KOPT-K1 (cell line): ENCODE measurements around the gene PLCH1.
"Not testable (repeated sequence)": the region's sequence is repeated elsewhere in the genome, so short reads cannot be mapped to it uniquely, and the experiment has no call there.

ENCODE experiments used
- H3K27ac ChIP-seq: fragments of 200-600 bp; sonication (generic); 2 replicates; pipeline ENCODE4 v1.5.1; 2016; ENCODE audit warnings: antibody characterized with exemption, mild to moderate bottlenecking, low read depth, low read length; ENCODE audit not compliant: poor library complexity, severe bottlenecking
- H3K36me3 ChIP-seq: fragments of 200-600 bp; sonication (generic); 2 replicates; pipeline ENCODE4 v1.5.1; 2017; ENCODE audit warnings: antibody characterized with exemption, mild to moderate bottlenecking, low read length, moderate library complexity; ENCODE audit not compliant: insufficient read depth
- H3K9me3 ChIP-seq: fragments of 200-600 bp; sonication (generic); 2 replicates; pipeline ENCODE4 v1.5.1; 2017; ENCODE audit warnings: antibody characterized with exemption, low read length, mild to moderate bottlenecking; ENCODE audit not compliant: insufficient read depth, poor library complexity, severe bottlenecking

The PLCH1 gene

GRCh38 chr3:155629056-155629455, 115.8 kb downstream of the PLCH1 start:
- H3K9me3 ChIP-seq: no peaks in the 10 kb centered on the region
- H3K36me3 ChIP-seq: no peaks in the 10 kb centered on the region
- no peak overlapping the region for H3K27ac ChIP-seq

DNA sequence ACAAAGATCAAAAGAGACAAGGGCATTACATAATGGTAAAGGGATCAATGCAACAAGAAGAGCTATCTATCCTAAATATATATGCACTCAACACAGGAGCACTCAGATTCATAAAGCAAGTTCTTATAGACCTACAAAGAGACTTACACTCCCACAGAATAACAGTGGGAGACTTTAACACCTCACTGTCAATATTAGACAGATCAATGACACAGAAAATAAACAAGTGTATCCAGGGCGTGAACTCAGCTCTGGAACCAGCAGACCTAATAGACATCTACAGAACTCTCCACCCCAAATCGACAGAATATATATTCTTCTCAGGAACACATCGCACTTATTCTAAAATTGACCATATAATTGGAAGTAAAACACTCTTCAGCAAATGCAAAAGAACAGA, 122.2 kb downstream of the PLCH1 start:
- not testable (repeated sequence) for H3K9me3 ChIP-seq, H3K27ac ChIP-seq, H3K36me3 ChIP-seq

DNA sequence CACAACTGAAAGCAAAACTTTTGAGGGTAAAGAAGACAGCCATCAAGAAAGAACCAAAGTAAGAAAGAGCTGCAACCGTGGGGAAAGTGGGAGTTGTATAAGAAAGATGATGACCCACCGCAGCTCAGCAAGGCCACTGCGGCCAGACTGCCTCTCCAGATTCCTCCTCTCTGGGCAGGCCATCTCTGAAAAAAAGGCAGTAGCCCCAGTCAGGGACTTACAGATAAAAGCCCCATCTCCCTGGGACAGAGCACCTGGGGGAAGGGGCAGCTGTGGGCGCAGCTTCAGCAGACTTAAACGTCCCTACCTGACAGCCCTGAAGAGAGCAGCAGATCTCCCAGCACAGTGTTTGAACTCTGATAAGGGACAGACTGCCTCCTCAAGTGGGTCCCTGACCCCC, 124.3 kb downstream of the PLCH1 start:
- H3K27ac ChIP-seq, H3K9me3 ChIP-seq, H3K36me3 ChIP-seq: not testable (repeated sequence)

DNA sequence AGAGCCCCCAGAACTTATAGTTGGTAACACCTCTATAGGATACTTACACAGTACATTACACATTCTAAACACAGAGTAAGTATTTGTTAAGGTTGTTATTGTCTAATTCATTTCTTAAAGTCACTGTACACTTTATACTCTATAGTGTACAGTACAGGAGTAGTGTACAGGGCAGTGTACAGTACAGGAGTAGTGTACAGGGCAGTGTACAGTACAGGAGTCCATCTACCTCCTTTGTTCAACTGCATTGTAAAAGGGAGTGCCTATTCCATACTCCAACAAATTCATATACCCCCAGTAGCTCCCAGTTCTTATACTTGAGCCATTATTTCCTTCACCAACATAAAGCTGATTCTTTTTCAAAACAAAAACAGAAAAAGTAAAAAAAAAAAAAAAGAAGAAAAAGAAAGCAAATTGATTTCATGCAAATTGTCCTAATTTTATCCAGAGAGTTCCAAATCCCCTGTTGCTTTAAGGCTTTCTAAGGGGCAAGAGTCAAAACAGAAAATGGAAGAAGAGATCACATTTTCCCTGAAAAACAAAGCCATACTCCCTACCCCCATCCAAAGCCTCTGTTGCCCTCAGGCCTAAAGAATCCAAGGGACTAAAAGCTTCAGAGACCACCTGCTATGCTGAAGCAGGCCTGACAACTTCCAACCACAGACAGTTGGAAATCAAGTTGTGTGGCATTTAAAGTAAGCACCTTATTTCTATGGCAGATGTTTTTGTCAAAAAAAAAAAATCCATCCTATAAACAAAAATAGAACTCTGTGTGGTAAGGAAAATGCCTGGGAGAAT, 125.6 kb downstream of the PLCH1 start:
- Histone ChIP-seq H3K27ac (no peak overlapping the region), H3K9me3 (peaks cover 5% of the 10 kb centered on the region), H3K36me3 (no peaks in the 10 kb centered on the region)

GRCh38 chr3:155618543-155618942, 126.3 kb downstream of the PLCH1 start:
- peaks cover 5% of the 10 kb centered on the region for H3K9me3 ChIP-seq
- H3K36me3 ChIP-seq: no peaks in the 10 kb centered on the region
- H3K27ac ChIP-seq: no peak overlapping the region

DNA sequence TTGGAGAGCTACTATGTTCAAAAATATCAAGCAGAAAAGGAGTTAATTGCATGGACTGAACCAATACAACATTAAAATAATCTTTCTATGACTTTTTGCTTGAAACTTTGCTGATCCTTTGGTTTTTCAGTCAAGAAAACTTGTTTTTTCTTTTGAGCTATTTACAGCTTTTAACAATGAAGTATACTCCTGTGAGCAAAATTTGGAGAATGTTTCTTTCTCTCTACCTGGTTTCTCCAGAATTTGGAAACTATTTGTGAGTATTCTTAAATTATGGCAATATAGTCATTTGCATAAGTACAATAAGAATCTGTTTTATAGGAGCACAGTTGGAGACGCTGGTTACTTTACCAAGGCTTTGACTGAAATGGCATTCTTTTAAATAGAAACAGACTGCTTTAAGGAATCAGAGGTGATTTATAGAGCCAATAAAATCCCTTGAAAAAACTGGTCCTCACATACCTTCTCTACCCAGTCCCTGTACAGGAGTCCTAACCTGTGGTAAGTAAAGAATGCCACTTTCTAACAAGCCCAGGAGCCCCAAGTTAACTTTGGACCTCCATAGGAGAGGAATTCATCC, 127.4 kb downstream of the PLCH1 start:
- no peak overlapping the region for H3K27ac ChIP-seq
- H3K36me3 ChIP-seq: no peaks in the 10 kb centered on the region
- peaks cover 5% of the 10 kb centered on the region for H3K9me3 ChIP-seq

- not testable (repeated sequence) for H3K9me3 ChIP-seq, H3K27ac ChIP-seq, H3K36me3 ChIP-seq
Observed at GRCh38 chr3:155615141-155615540, 129.7 kb downstream of the PLCH1 start.

DNA sequence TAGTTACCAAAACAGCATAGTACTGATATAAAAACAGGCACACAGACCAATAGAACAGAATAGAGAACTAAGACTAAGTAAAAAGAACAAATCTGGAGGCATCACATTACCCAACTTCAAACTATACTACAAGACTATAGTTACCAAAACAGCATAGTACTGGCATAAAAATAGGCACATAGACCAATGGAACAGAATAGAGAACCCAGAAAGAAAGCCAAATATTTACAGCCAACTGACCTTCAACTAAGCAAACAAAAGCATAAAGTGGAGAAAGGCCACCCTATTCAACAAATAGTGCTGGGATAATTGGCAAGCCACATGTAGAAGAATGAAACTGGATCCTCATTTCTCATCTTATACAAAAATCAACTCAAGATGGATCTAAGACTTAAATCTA, 130.5 kb downstream of the PLCH1 start:
- not testable (repeated sequence) for H3K9me3 ChIP-seq, H3K36me3 ChIP-seq, H3K27ac ChIP-seq

DNA sequence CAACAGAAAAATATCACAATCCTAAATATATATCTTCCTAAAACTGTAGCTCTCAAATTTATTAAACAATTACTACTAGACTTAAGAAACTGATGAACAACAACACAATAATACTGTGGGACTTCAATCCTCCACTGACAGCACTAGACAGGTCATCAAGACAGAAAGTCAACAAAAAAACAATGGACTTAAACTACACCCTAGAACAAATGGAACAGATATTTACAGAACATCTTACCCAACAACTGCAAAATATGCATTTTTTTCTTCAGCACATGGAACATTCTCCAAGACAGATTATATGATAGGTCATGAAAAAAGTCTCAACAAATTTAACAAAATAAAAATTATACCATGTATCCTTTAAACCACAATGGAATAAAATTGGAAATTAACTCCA, 133.4 kb downstream of the PLCH1 start:
- no peaks in the 10 kb centered on the region for H3K36me3 ChIP-seq
- no peaks in the 10 kb centered on the region for H3K9me3 ChIP-seq
- H3K27ac ChIP-seq: no peak overlapping the region

- no peaks in the 10 kb centered on the region for H3K36me3 ChIP-seq
- H3K9me3 ChIP-seq: no peaks in the 10 kb centered on the region
- H3K27ac ChIP-seq: no peak overlapping the region
Observed at GRCh38 chr3:155609586-155609985, 135.3 kb downstream of the PLCH1 start.

DNA sequence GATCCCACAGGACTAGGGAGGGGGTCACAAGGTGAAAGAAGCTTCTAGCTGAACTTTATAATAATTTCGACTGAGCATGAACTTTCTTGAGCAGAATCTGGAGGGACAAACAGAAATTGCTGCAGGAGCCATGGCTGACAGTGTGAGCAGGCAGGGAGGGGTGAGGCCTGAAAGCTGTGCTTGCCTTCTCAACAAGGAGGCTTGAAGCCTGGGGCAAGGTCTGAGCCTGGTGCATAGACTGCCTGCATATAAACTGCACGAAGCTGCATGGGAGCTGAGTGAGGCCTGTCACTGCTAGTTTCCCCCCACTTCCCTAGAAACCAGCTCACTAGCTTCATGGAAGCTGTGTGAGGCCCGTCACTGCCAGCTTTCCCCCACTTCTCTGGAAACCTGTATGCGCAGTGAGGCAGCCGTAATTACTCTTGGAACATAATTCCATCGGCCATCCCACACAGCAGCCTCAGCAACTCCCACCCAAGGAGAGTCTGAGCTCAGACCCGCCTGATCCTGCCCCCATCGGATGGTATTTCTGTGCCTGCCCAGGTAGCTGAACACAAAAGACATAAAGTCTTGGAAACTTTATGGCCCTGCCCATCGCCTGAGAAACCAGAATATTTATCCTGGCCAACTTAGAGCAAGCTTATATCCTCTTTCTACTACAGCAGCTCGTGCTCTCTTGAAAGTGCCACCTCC, 136.5 kb downstream of the PLCH1 start:
- Histone ChIP-seq H3K9me3 (no peaks in the 10 kb centered on the region), H3K27ac (no peak overlapping the region), H3K36me3 (no peaks in the 10 kb centered on the region)

DNA sequence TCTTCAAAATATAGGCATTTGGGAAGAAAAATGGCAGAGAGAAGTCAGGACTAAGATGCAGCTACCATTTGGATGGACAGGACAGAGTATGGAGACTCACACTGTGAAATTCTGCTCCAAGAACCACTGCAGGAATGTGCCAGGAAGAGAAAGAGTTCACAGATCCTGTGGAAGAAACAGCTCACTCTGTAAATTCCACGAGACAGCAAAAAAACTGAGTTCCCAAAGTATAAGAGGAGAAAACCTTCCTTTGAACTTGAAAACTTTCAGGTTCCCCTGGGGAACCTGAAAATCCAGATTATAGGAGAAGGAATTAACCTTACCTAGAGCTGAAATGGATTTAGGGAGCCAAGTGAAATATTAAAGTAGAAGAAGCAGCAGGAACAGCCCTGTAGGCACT, 137.1 kb downstream of the PLCH1 start:
- Histone ChIP-seq H3K9me3 (no peaks in the 10 kb centered on the region), H3K27ac (no peak overlapping the region)

DNA sequence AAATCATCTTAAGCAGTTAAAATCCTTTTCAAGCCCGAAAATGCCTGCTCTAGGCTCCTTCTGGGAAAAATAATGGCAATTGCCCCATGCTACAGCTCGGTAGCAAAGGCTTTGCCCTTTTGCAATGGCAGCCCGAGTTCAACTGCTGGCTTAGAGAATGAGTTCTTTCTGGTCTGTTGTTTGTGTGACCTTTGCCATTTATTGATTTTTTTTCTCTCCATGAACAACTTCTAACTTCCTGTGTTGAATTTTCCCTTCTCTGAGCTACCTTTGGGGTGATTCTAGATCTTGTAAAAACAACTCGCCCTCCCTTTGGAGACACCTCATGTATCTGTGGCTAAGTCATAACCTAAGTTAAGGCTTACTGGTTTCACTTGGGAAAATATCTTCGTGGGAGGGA, 139.3 kb downstream of the PLCH1 start:
- Histone ChIP-seq H3K27ac (no peak overlapping the region), H3K9me3 (no peaks in the 10 kb centered on the region), H3K36me3 (no peaks in the 10 kb centered on the region)

More for the DNA sequence above, 137.1 kb downstream of the PLCH1 start:
- H3K36me3 ChIP-seq: no peaks in the 10 kb centered on the region

- H3K36me3 ChIP-seq: no peaks in the 10 kb centered on the region
- no peaks in the 10 kb centered on the region for H3K9me3 ChIP-seq
- no peak overlapping the region for H3K27ac ChIP-seq
Observed at GRCh38 chr3:155604967-155605366, 139.9 kb downstream of the PLCH1 start.

GRCh38 chr3:155604126-155604525, 140.7 kb downstream of the PLCH1 start:
- Histone ChIP-seq H3K36me3 (no peaks in the 10 kb centered on the region), H3K9me3 (no peaks in the 10 kb centered on the region), H3K27ac (no peak overlapping the region)

GRCh38 chr3:155603302-155603701, 141.6 kb downstream of the PLCH1 start:
- Histone ChIP-seq H3K9me3 (no peaks in the 10 kb centered on the region), H3K27ac (no peak overlapping the region), H3K36me3 (no peaks in the 10 kb centered on the region)
